Neuronal stem cell (in vitro differentiated cells): ENCODE data around the gene KIF26A.

Experiments
- DNase-seq: peaks from one replicate; pipeline ENCODE4 v3.0.0-alpha.2; 2013; ENCODE audit warnings: low spot score
- H2AFZ ChIP-seq: one replicate; pipeline ENCODE4 v1.6.1; 2013; ENCODE audit warnings: mild to moderate bottlenecking, low read length, inconsistent platforms
- H2AK5ac ChIP-seq: 2 replicates; pipeline ENCODE4 v1.6.1; 2013; ENCODE audit warnings: low read depth, mild to moderate bottlenecking, inconsistent platforms, low read length, moderate library complexity, mixed read lengths
- H2BK120ac ChIP-seq: 2 replicates; pipeline ENCODE4 v1.6.1; 2013; ENCODE audit warnings: low read depth, mild to moderate bottlenecking, inconsistent platforms, low read length, moderate library complexity, mixed read lengths
- H2BK12ac ChIP-seq: one replicate; pipeline ENCODE4 v1.6.1; 2013; ENCODE audit warnings: low read length, inconsistent platforms
- H2BK15ac ChIP-seq: 2 replicates; pipeline ENCODE4 v1.6.1; 2013; ENCODE audit warnings: mild to moderate bottlenecking, low read length, inconsistent platforms, mixed read lengths
- H2BK5ac ChIP-seq: one replicate; pipeline ENCODE4 v1.6.1; 2013; ENCODE audit warnings: inconsistent platforms, mild to moderate bottlenecking, low read length, moderate library complexity
- H3K14ac ChIP-seq: one replicate; pipeline ENCODE4 v1.6.1; 2013; ENCODE audit warnings: low read length, inconsistent platforms
- H3K18ac ChIP-seq: 2 replicates; pipeline ENCODE4 v1.6.1; 2013; ENCODE audit warnings: low read length, inconsistent platforms
- H3K23ac ChIP-seq: 2 replicates; pipeline ENCODE4 v1.6.1; 2013; ENCODE audit warnings: low read depth, mild to moderate bottlenecking, mixed read lengths, low read length, inconsistent platforms; ENCODE audit not compliant: poor library complexity
- H3K27ac ChIP-seq: replicated peaks from 3 replicates; pipeline ENCODE4 v1.5.1; 2013; ENCODE audit warnings: low read length, inconsistent platforms
- H3K27me3 ChIP-seq, 3 experiments: 2 replicates each; pipeline ENCODE4 v1.6.1; 2013; ENCODE audit warnings: low read length in 3 of 3, mild to moderate bottlenecking in 2 of 3, inconsistent platforms in 1 of 3, low read depth in 1 of 3, mixed read lengths in 1 of 3, moderate library complexity in 1 of 3; ENCODE audit not compliant: control insufficient read depth in 3 of 3, insufficient read depth in 3 of 3
- H3K36me3 ChIP-seq, 2 donors: replicated peaks in 1 of 2; 2 replicates each; pipeline ENCODE4 v1.6.1; 2013; ENCODE audit warnings: low read length in 2 of 2; ENCODE audit not compliant: control insufficient read depth in 2 of 2, insufficient read depth in 2 of 2
- H3K4ac ChIP-seq: 2 replicates; pipeline ENCODE4 v1.6.1; 2013; ENCODE audit warnings: inconsistent platforms, mild to moderate bottlenecking, low read length, moderate library complexity
- H3K4me1 ChIP-seq, 2 donors: 1 replicate in 1 of 2; 2 replicates in 1 of 2; pipeline ENCODE4 v1.6.1; 2013; ENCODE audit warnings: low read length in 2 of 2, low read depth in 1 of 2; ENCODE audit not compliant: control insufficient read depth in 2 of 2, insufficient read depth in 1 of 2
- H3K4me2 ChIP-seq: one replicate; pipeline ENCODE4 v1.6.1; 2013; ENCODE audit warnings: mild to moderate bottlenecking, low read length, inconsistent platforms; ENCODE audit not compliant: insufficient read depth, poor library complexity, severe bottlenecking
- H3K4me3 ChIP-seq, 2 donors: 2 replicates each; pipeline ENCODE4 v1.5.1; 2013; ENCODE audit warnings: low read length in 2 of 2, mild to moderate bottlenecking in 2 of 2, inconsistent platforms in 1 of 2, moderate library complexity in 1 of 2
- H3K79me1 ChIP-seq: one replicate; pipeline ENCODE4 v1.6.1; 2013; ENCODE audit warnings: low read depth, mild to moderate bottlenecking, inconsistent platforms, low read length, moderate library complexity
- H3K9ac ChIP-seq: one replicate; pipeline ENCODE4 v1.6.1; 2013; ENCODE audit warnings: mild to moderate bottlenecking, low read depth, low read length, inconsistent platforms; ENCODE audit not compliant: poor library complexity
- H3K9me3 ChIP-seq, 2 donors: replicated peaks in 1 of 2; 2 replicates each; pipeline versions ENCODE3 to v1.6.1; 2013; ENCODE audit warnings: low read length in 2 of 2, mild to moderate bottlenecking in 2 of 2, inconsistent platforms in 1 of 2, low read depth in 1 of 2, mixed read lengths in 1 of 2, moderate library complexity in 1 of 2; ENCODE audit not compliant: control insufficient read depth in 2 of 2, insufficient read depth in 1 of 2
- H4K8ac ChIP-seq: one replicate; pipeline ENCODE4 v1.6.1; 2013; ENCODE audit warnings: low read depth, mild to moderate bottlenecking, inconsistent platforms, low read length, moderate library complexity
- H4K91ac ChIP-seq: one replicate; pipeline ENCODE4 v1.6.1; 2013; ENCODE audit warnings: low read length, low read depth, mild to moderate bottlenecking, inconsistent platforms; ENCODE audit not compliant: poor library complexity
- WGBS, 2 donors: extraction: QIAGEN DNeasy Blood & Tissue Kit; methylation state at CpG; one replicate each; pipeline ENCODE4 v1.1.7; 2013; ENCODE audit warnings: missing lambda C conversion rate in 2 of 2, mixed read lengths in 1 of 2; ENCODE audit not compliant: insufficient read length in 2 of 2, insufficient replicate concordance in 1 of 2; ENCODE audit errors: extremely low coverage in 2 of 2; 5-methylcytosine and 5-hydroxymethylcytosine counted together

The KIF26A gene

GRCh38 chr14:104111301-104112112 is 26.9 kb upstream of the KIF26A start:
- Histone ChIP-seq H3K23ac (peak overlapping the region; percentile 91), H3K14ac (peak overlapping the region; percentile 21), H3K9me3 (no peaks in the 10 kb centered on the region), H2AK5ac (peak overlapping the region; percentile 99), H2BK120ac (no peak overlapping the region), H3K4me3 (no peak overlapping the region), H4K91ac (no peak overlapping the region), H2AFZ (no peak overlapping the region), H3K36me3 (no peaks in the 10 kb centered on the region), H2BK15ac (peak overlapping the region; percentile 96), H3K4me2 (no peak overlapping the region), H3K4me1 (peaks cover 15 to 26% of the 10 kb centered on the region in 2 donors), H3K4ac (peak overlapping the region; percentile 53), H3K79me1 (peaks cover 2% of the 10 kb centered on the region), H4K8ac (peak overlapping the region; percentile 48), H3K18ac (peak overlapping the region; percentile 91), H2BK12ac (peak overlapping the region; percentile 7), H3K27me3 (peaks cover 7 to 47% (median 16%) of the 10 kb centered on the region in 3 experiments), H3K27ac (no peak overlapping the region), H3K9ac (peak overlapping the region; percentile 9), H2BK5ac (peak overlapping the region; percentile 24)
- WGBS, 2 donors = no CpG with 5 or more reads among the region's 21 CpGs
- DNase-seq = no peak

- H3K27me3 ChIP-seq = peaks cover 13 to 52% (median 22%) of the 10 kb centered on the region in 3 experiments
- H3K4me3 ChIP-seq = no peak overlapping the region
- peak overlapping the region; percentile 21 for H3K14ac ChIP-seq
- WGBS, 2 donors = no CpG with 5 or more reads among the region's 6 CpGs
- H4K91ac ChIP-seq = no peak overlapping the region
- H3K79me1 ChIP-seq = peaks cover 2% of the 10 kb centered on the region
- no peak overlapping the region for H2AFZ ChIP-seq
- peak overlapping the region; percentile 99 for H2AK5ac ChIP-seq
- no peak overlapping the region for H3K4me2 ChIP-seq
- DNase-seq = no peak
- peak overlapping the region; percentile 24 for H2BK5ac ChIP-seq
- H2BK15ac ChIP-seq = peak overlapping the region; percentile 40
- peaks cover 15 to 26% of the 10 kb centered on the region in 2 donors for H3K4me1 ChIP-seq
- H3K18ac ChIP-seq = no peak overlapping the region
- no peak overlapping the region for H4K8ac ChIP-seq
- H3K4ac ChIP-seq = no peak overlapping the region
- H3K9ac ChIP-seq = no peak overlapping the region
- no peak overlapping the region for H3K23ac ChIP-seq
- H3K36me3 ChIP-seq = no peaks in the 10 kb centered on the region
- no peaks in the 10 kb centered on the region for H3K9me3 ChIP-seq
- H2BK120ac ChIP-seq = no peak overlapping the region
- no peak overlapping the region for H2BK12ac ChIP-seq
- no peak overlapping the region for H3K27ac ChIP-seq
Observed at GRCh38 chr14:104112113-104112505, 26.3 kb upstream of the KIF26A start.

GRCh38 chr14:104112609-104113571 is 25.5 kb upstream of the KIF26A start:
- Histone ChIP-seq H2AK5ac (peak overlapping the region; percentile 99), H3K23ac (peak overlapping the region; percentile 85), H4K91ac (no peak overlapping the region), H3K79me1 (peaks cover 2% of the 10 kb centered on the region), H3K36me3 (no peaks in the 10 kb centered on the region), H2BK12ac (peak overlapping the region; percentile 41), H3K9me3 (no peaks in the 10 kb centered on the region), H3K4me3 (no peak overlapping the region), H3K4me1 (peaks cover 12 to 21% of the 10 kb centered on the region in 2 donors), H3K4ac (peak overlapping the region; percentile 37), H4K8ac (no peak overlapping the region), H2BK15ac (peak overlapping the region; percentile 40), H3K9ac (no peak overlapping the region), H3K27me3 (peaks cover 19 to 55% (median 30%) of the 10 kb centered on the region in 3 experiments), H3K18ac (peak overlapping the region; percentile 48), H3K14ac (peak overlapping the region; percentile 82), H2BK5ac (peak overlapping the region; percentile 39), H3K4me2 (no peak overlapping the region), H2BK120ac (no peak overlapping the region), H3K27ac (no peak overlapping the region), H2AFZ (no peak overlapping the region)
- DNase-seq = no peak
- WGBS, 2 donors = no CpG with 5 or more reads among the region's 17 CpGs
